HG03432 (cell line): Measurements from ENCODE around the gene MMP14.
A peak's percentile ranks its signal among the peaks of the same experiment; 100 is the strongest.

Experiments used
- ATAC-seq: cut with Tn5 transposase; IDR thresholded peaks from one replicate; pipeline ENCODE4 v1.9.1; 2021; ENCODE audit warnings: mild to moderate bottlenecking, moderate library complexity; ENCODE audit not compliant: unreplicated experiment

The MMP14 gene

DNA sequence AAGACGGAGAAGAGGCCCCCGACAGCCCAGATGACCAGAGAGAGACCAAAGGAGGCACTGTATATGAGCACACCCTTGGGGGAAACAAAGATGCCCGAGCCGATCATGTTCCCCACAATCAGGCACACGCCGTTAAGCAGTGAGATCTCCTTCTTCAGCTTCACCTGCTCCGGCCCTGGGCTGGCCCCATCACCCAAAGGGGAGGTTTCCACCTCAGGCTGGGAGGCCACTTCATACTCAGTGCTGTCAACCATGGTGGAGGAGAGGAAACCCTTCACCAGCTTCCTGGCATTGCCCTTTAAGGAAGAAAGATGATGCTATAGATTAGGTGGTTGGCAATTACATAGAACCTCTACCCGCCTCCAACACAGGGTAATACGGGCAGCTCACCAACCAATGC is 23.2 kb upstream of the MMP14 start:
- ATAC-seq: no peak

- no peak for ATAC-seq
Measured at GRCh38 chr14:22814373-22814772, 22.0 kb upstream of the MMP14 start.

DNA sequence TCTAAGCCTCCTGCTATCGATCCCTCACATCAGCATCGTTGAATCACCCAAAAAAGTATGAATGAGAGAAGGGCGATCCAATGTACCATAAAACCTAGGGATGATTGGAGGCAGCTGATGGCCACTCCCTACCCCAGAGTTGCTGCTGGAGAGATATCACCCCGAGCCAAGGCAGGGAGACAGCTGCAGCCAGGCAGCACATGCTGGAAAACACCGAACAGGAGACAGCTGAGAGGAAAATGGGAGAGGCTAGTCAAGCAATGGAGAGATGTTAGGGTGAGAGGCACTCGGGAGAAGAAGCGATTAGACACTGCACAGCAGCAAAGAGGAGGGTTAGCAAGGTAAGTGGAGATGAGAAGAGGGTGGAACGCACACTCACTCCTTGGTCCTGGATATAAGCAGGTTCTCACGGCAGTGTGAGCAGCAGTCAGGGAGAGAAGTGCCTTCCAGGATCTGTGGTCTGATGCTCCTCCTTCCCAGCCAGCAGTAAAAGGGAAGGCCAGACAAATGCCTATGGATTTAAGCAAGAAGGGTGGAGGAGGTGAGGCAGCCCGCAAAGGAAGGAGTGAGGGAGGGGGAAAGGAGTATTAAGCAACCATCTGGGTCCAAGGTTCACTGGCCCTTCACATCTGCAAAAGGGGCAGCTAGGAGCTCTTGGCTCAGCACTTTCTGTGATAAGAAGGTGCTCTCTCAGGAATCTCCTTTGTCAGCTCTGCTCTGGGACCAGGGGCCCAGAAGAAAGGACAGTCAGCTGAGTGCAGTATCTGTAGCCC is 21.3 kb upstream of the MMP14 start, which contains the start of gene SLC7A7:
Gene SLC7A7, minus strand, starts transcription at position 495 of the 773 bp plus-strand sequence. CDS start 2,037 bp downstream, outside the sequence.
- ATAC-seq: no peak

DNA sequence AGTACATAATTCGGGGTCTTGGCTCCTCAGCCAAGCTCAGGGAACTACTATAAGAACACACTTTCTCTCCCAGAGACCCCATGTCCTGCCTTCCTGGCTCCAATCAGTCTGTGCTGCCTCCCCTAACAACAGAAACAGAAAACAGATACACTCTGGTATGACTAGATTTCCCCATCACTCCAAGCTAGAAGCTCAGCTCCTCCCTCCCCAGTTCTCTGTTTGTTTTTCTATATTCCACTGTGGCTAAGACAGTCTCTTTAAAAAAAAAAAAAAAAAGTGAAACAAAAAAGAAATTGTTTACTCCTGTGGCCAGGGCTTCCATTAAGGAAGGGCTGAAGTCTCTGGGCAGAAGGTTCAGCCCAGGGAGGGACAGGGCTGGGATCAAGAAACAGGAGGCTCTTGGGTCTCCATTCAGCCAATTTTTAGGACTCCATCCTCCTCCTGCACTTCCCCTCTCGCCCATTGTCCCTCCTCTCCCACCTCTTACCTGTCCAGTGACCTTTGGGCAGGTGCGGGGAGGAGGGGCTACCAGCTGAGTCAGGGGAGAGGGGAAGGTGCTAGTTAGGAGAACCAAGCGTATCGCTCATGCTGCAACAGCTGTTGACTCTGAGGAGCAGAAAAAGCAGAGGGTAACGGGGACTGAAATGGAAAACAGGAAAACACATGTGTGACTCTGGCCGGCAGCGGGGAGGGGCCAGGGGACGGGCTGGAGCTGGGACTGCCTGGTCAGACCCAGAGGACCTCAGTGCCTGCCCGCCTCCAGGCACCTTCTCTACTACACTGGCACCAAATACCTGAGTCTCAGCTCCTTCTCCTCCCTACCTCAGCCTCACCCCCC is 17.0 kb upstream of the MMP14 start:
- ATAC-seq: peak; percentile 40

- ATAC-seq: no peak
Measured at GRCh38 chr14:22820731-22821130, 15.7 kb upstream of the MMP14 start.

- no peak for ATAC-seq
Measured at GRCh38 chr14:22821193-22822015, 15.0 kb upstream of the MMP14 start.

GRCh38 chr14:22822016-22822570 is 14.3 kb upstream of the MMP14 start:
- ATAC-seq: no peak

DNA sequence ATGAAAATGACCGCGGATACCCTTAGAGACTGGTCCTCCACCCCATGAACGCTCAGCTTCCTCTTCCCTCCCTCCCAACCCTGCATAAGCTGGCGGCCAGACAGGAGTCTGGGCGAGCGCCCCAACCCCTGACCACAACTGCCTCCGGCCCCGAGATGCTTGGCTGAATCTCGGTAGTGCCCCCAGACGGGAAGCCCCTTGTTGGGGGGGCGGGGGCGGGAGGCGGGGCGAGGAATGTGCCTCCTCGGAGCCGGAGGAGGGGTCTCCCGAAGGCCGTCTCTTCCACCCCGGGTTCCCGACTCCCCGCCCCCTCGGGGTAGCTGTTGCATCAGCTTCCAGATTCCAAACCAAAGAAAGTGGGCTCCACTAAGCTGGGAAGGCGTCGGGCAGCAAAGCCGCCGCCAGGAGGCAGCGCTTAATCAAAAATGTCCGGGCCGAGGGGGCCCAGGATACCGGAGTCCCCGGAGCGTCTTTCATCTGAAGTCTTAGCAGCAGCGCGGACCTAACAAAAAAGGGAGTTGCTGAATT is 13.8 kb upstream of the MMP14 start:
- peak; percentile 58 for ATAC-seq

- no peak for ATAC-seq
Measured at GRCh38 chr14:22824711-22825359, 11.6 kb upstream of the MMP14 start.

GRCh38 chr14:22829076-22829660 is 7.2 kb upstream of the MMP14 start:
- peak; percentile 12 for ATAC-seq

DNA sequence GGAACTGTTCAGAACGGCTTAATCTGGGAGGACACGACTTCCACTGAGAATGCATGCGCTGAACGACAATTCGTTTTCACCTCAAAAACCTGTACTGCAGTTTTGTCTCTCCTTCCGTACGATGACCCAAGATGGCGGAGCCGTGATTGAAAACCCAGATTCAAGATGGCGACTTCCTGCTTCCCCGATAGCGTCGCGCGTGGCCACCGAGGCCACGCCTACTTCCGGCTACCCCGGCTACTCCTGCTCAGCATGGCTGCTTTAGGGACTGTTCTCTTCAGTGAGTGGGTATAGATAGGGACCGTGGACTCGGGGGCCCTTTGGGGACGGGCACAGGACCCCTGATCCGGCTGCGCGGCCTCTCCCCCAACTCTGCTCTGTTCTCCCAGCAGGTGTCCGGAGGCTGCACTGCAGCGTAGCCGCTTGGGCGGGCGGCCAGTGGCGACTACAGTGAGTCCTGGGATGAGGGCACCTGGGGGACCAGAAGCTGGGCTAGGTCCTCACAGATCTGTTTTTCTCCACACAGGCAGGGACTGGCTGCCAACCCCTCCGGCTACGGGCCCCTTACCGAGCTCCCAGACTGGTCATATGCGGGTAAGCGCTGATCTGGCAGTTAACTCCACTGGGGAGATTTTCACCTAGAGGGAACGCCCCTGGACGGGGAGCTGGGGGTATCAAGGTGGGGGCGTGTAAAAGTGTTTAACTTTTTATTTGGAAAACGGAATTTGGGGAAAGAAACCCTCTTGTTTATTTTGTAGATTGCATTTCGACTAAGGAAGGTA is 6.5 kb upstream of the MMP14 start, which contains the start of gene MRPL52:
Gene MRPL52, plus strand, starts transcription at position 227 of the 782 bp plus-strand sequence. Its CDS starts 26 bp downstream, at position 253.
- ATAC-seq: peak; percentile 80

DNA sequence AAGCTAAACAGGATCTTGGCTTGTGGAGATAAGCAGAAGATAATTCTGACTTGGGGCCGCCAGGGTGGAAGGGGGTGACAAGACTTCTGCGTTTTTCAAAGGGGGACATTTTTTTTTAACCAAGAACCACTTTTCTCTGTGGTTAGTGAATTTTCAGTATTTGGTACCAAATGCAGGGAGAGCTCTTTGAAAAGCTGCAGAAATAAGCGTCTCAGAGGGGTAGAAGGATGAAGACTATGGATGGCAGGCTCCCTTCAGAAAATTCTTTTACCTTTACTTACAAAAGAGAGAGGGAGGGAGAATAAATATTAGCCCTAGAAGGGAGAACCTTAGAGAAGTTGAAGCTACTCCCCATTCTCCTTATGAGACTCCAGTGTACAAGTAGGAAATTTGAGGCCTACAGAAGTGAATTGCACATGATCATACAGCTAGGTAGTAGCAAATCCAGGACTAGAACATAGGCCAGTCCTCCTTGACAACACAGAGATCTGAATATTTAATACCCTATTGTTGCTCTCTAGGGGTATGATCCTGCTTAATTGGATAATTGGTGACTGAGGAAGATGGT is 5.9 kb upstream of the MMP14 start:
- ATAC-seq: peak; percentile 5

DNA sequence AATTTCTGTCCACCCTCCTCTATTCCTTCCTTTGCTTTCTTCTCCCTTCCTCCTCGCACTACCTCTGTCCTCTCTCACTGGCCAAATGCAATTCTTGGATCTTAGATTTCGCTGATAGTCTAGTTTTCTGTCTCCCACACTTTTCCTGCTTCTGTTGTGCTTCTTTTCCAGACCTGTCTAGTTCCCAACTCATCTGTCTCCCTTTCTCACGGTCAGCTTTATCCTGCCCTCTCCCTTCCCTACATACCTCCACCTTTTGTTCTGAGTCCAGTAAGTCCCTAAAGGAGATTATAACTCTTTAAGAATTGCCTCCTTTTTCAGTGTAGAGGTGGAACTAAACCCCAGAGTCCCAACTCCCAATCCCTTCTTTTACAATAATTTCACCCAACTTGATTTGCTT is 880 bp upstream of the MMP14 start:
- no peak for ATAC-seq

DNA sequence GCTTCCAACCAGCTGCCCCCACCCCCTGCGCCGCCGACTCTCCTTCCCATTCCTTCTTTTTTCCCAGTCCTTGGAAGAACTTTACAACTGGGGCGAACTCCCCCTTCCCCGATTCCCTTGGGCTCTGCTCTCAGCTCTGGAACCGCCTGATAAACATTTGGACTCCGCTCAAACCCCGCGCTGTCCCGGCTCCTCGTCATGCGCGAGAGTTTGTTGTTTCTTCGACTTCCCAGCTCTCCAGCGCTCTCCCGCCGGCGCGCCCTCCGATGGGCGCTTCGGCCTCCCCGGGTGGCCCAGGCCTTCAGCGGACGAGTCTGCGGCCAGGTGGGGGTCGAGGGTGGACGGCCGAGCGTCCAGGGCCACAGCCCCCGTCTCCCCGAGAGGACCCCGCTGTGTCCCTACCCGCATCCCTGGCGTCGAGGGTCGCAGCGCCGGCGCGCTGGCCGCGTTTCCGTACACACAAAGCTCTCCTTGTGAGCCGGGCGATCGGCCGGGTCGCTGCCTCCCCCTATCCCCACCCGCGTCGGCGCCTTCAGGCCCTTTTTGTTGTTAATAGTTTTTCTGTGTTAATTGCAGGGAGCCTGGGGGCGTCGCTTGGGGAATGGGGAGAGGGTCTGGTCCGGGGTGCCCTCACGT is 847 bp downstream of the MMP14 start:
- no peak for ATAC-seq

DNA sequence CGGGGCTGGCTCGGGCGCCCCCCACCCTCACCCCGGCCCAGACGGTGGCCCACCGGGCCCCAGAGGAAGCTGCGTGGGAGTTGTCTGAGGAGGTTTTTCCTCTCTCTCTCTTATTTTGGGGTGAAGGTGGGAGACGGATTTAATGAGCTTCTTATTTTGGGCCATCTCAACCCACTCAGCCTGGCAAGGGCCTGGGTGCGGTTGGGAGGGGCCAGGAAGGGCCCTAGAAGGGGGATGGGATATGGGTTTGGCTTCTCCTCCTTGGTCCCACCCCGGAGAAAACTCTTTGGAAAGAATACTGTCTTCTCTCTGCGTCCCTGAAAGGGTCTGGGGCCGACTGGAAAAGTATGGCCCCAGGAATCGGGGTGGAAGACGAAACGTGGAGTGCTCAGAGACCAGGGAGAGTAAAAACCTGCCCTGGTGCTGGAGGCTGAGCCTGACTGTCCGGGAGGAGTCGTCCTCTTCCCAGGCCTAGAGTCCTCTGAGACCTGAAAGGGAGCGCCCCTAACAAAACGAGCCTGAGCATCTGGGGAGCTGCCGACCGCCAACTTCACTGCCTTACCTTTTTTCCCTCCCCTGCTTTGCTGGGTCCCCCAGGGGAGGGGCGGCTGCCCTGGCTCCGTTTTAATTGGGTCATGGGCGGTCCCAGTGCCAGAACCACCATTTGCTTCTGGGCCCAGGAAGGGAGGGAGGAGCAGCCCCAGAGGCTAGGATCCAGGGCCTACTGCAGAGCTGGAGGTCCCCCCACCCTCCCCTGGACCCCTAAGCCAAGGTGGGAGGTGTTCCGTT is 1.6 kb downstream of the MMP14 start:
- ATAC-seq: no peak

GRCh38 chr14:22838631-22839041 is 2.3 kb downstream of the MMP14 start:
- no peak for ATAC-seq

DNA sequence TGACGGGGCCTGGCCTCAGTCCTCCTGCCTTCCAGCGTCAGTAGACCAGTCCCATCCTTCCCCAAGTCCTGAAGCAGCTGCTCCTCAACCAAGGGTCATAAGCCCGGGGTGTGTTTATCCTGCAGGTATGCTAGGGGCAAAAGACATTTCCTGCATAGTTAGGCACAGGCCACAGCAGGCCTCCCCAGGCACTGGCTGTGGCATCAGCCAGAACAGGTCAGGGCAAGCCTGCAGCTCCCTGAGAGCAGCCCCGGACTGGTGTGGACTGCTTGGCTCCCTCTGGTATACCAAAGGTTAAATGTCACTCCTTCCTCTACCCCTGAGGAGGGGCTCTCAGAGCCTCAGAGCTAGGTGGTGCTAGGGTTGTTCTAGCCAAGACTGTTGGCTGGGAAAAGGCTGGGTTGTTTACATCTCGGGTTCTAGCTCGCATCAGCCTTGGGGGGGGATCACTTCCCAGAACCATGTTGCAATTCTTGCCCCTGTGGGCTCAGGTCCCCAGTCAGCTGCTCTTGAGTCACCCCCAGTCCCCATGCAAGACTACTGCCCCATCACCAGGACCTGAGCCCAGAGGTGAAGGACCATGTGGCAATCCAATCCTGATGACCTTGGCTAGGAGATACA is 2.9 kb downstream of the MMP14 start:
- no peak for ATAC-seq
